KMS-11 (cell line): ENCODE data around the gene ASIC2.

Experiments used
- H2AFZ ChIP-seq: fragments of 200-600 bp; sonication (generic); 2 replicates; pipeline ENCODE4 v1.6.1; 2016; ENCODE audit warnings: antibody characterized with exemption, mixed run types, low read depth
- H3K27ac ChIP-seq: fragments of 200-600 bp; sonication (generic); 2 replicates; pipeline ENCODE4 v1.6.1; 2016; ENCODE audit warnings: mild to moderate bottlenecking, mixed run types
- H3K27me3 ChIP-seq: fragments of 200-600 bp; sonication (generic); 2 replicates; pipeline ENCODE4 v1.6.1; 2017; ENCODE audit warnings: mild to moderate bottlenecking, low read depth, mixed run types, moderate library complexity; ENCODE audit not compliant: insufficient read depth
- H3K36me3 ChIP-seq: fragments of 200-600 bp; sonication (generic); 2 replicates; pipeline ENCODE4 v1.6.1; 2017; ENCODE audit warnings: mild to moderate bottlenecking, mixed run types; ENCODE audit not compliant: insufficient read depth
- H3K4me1 ChIP-seq: fragments of 200-600 bp; sonication (generic); 2 replicates; pipeline ENCODE4 v1.6.1; 2016; ENCODE audit warnings: mild to moderate bottlenecking, low read depth, mixed run types; ENCODE audit not compliant: poor library complexity, severe bottlenecking
- H3K4me2 ChIP-seq: fragments of 200-600 bp; sonication (generic); 2 replicates; pipeline ENCODE4 v1.7.0; 2016; ENCODE audit warnings: mild to moderate bottlenecking, mixed run types
- H3K4me3 ChIP-seq: fragments of 200-600 bp; sonication (generic); IDR thresholded peaks from 2 replicates; pipeline ENCODE4 v1.6.1; 2017; ENCODE audit warnings: low read depth, low read length, mixed read lengths; ENCODE audit not compliant: insufficient read depth
- H3K79me2 ChIP-seq: fragments of 200-600 bp; sonication (generic); 2 replicates; pipeline ENCODE4 v1.6.1; 2016; ENCODE audit warnings: low read depth, mixed run types; ENCODE audit not compliant: insufficient read depth
- H3K9ac ChIP-seq: fragments of 200-600 bp; sonication (generic); 2 replicates; pipeline ENCODE4 v1.6.1; 2016; ENCODE audit warnings: mild to moderate bottlenecking, mixed run types
- H4K20me1 ChIP-seq: fragments of 200-600 bp; sonication (generic); 2 replicates; pipeline ENCODE4 v1.6.1; 2016; ENCODE audit warnings: mild to moderate bottlenecking, mixed run types; ENCODE audit not compliant: insufficient read depth
- TF ChIP-seq, protein P1 (sequence below): fragments of 200-600 bp; sonication (generic); conservative IDR thresholded peaks from 2 replicates; pipeline ENCODE4 v1.6.1; 2017; ENCODE audit warnings: low read depth, mild to moderate bottlenecking, antibody characterized with exemption, low read length, moderate library complexity, mixed read lengths

ASIC2 gene

DNA sequence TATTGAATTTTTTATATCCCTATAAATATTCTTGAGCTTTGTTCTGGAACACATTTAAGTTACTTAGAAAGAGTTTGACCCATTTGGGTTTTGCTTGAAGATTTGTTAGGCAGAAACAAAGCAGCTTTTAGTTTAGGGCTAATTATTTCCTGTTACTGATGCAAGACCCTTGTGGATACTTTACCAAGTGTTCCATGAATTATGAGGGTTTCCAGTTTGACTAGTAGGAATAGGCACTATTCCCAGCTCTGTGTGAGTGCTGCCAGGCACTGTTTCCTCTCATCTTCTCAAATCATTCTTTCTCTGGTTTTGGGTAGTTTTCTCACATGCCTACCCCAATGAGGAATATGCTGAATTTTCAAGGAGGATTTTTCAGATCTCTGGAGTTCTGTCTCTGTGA, 221.4 kb downstream of the ASIC2 start:
- no peaks in the 10 kb centered on the region for H3K4me1 ChIP-seq
- H3K9ac ChIP-seq: no peak overlapping the region
- H3K4me2 ChIP-seq: no peak overlapping the region
- no peaks in the 10 kb centered on the region for H3K79me2 ChIP-seq
- TF ChIP-seq, protein P1, sequence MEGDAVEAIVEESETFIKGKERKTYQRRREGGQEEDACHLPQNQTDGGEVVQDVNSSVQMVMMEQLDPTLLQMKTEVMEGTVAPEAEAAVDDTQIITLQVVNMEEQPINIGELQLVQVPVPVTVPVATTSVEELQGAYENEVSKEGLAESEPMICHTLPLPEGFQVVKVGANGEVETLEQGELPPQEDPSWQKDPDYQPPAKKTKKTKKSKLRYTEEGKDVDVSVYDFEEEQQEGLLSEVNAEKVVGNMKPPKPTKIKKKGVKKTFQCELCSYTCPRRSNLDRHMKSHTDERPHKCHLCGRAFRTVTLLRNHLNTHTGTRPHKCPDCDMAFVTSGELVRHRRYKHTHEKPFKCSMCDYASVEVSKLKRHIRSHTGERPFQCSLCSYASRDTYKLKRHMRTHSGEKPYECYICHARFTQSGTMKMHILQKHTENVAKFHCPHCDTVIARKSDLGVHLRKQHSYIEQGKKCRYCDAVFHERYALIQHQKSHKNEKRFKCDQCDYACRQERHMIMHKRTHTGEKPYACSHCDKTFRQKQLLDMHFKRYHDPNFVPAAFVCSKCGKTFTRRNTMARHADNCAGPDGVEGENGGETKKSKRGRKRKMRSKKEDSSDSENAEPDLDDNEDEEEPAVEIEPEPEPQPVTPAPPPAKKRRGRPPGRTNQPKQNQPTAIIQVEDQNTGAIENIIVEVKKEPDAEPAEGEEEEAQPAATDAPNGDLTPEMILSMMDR: no peak
- no peak overlapping the region for H2AFZ ChIP-seq
- H4K20me1 ChIP-seq: no peaks in the 10 kb centered on the region
- H3K27ac ChIP-seq: no peak overlapping the region
- no peak overlapping the region for H3K4me3 ChIP-seq
- H3K36me3 ChIP-seq: no peaks in the 10 kb centered on the region
- H3K27me3 ChIP-seq: no peaks in the 10 kb centered on the region

DNA sequence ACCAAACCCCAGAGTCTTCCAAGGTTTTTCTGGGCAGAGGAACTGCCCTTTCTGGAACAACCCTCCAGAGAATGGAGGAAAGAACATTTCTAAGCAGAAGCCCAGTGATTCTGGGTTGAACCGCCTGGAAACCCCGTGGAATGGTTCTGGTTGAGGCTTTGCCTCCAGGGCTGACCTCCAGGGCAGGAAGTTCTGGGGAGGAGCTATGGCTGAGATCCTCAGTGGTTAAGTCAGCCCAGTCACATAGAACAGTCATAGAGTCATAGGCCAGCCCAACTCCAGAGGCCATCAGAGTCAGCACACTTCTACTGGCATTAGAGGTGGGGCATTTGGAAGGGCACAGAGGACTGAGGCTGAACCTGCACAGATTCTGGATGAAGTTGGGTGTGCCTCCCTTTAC, 235.5 kb downstream of the ASIC2 start:
- H3K4me2 ChIP-seq: no peak overlapping the region
- H3K4me1 ChIP-seq: no peaks in the 10 kb centered on the region
- no peaks in the 10 kb centered on the region for H3K79me2 ChIP-seq
- TF ChIP-seq, protein P1: no peak
- H2AFZ ChIP-seq: no peak overlapping the region
- H3K27me3 ChIP-seq: no peaks in the 10 kb centered on the region
- no peak overlapping the region for H3K4me3 ChIP-seq
- no peaks in the 10 kb centered on the region for H4K20me1 ChIP-seq
- no peaks in the 10 kb centered on the region for H3K36me3 ChIP-seq
- no peak overlapping the region for H3K27ac ChIP-seq
- no peak overlapping the region for H3K9ac ChIP-seq

DNA sequence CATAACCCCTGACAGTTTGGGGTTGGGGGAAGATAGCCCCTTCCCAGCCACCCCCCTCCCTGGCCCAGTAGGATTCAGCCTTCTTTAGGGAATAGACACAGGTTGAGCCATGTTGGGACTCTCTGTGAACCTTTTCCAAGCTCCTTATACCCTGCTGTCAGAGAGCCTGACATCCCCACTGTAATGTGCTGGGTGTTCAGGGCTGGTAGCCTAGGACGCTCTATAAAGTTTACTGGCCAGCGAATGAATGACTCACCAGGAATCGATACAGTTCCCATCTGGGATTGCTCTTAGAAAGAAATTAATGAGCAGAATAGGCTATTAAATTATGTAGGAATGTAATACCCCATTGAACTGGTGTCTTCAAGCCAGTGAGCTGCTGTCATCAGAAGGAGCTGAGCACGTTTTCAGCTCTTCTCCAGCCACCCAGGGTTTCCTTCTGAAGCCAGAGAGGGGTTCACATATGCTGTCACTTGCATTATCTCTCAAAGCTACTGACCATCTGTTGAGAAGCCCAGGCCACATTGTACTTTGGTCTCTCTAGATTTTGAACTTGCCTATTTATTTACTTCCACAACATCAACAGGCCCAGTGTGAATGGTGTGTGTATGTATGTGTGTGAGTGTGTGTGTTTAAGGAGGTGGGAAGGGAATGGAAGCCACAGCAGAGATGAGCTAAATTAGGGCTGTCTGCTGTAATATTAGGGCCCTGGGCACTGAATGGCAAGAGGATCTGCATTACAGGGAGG, 236.5 kb downstream of the ASIC2 start:
- Histone ChIP-seq H3K27ac (no peak overlapping the region), H3K27me3 (no peaks in the 10 kb centered on the region), H3K4me3 (no peak overlapping the region), H3K4me1 (no peaks in the 10 kb centered on the region), H4K20me1 (no peaks in the 10 kb centered on the region), H3K79me2 (no peaks in the 10 kb centered on the region), H3K9ac (no peak overlapping the region), H2AFZ (no peak overlapping the region), H3K4me2 (no peak overlapping the region), H3K36me3 (no peaks in the 10 kb centered on the region)
- TF ChIP-seq, protein P1: no peak

DNA sequence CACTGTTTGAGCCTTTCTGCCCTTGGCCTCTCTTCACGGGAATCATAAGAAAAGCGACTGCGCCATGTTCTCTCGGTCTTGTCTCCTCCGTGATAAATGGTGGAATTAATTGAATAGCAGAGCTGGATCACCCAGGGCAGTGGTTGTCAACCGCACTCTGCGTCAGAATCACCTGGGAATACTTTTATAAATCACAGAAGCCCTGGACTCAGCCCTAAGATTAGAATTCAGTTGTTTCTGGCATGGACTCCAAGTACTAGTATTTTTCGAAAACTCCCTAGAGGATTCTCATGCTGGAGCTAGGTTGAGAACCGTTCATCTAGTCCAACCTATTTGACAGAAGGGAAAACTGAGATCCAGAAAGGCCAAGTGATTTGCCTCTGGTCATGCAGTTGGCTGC, 237.3 kb downstream of the ASIC2 start:
- no peaks in the 10 kb centered on the region for H3K36me3 ChIP-seq
- no peak overlapping the region for H3K4me2 ChIP-seq
- TF ChIP-seq, protein P1: no peak
- H3K79me2 ChIP-seq: no peaks in the 10 kb centered on the region
- H3K4me3 ChIP-seq: no peak overlapping the region
- H3K27me3 ChIP-seq: no peaks in the 10 kb centered on the region
- H2AFZ ChIP-seq: no peak overlapping the region
- no peaks in the 10 kb centered on the region for H4K20me1 ChIP-seq
- H3K4me1 ChIP-seq: no peaks in the 10 kb centered on the region
- no peak overlapping the region for H3K27ac ChIP-seq
- H3K9ac ChIP-seq: no peak overlapping the region
